ENCODE measurements around the gene ZDHHC8. TPM values are rescaled to one million over a fixed set of nuclear protein-coding genes. Genes with fewer than 3 reads are reported as not detected.

The ZDHHC8 gene
- total RNA-seq, 1 experiment from 2014 or later = 51.7 TPM

GRCh38 chr22:20127869-20128618 lies 3.6 kb upstream of the ZDHHC8 start:
- peaks cover 2% of the 10 kb centered on the region for H4K20me1 ChIP-seq (ENCODE audit: control insufficient read depth, insufficient read depth, insufficient read length)
- no peaks in the 10 kb centered on the region for H3K9me3 Mint-ChIP-seq
- no peak overlapping the region for H3K4me2 ChIP-seq (ENCODE audit: insufficient read depth, insufficient read length, low read length)
- peaks cover 3% of the 10 kb centered on the region for H3K79me1 ChIP-seq (ENCODE audit: insufficient read depth, low read depth, low read length, poor library complexity, severe bottlenecking)
- peak overlapping the region in 2 of 3 experiments; percentile 55 to 89; a peak in 4 of 7 replicates for H3K27ac Mint-ChIP-seq
- no peak overlapping the region for H2BK12ac ChIP-seq (ENCODE audit: insufficient read length, low read depth, low read length)
- H3T11ph ChIP-seq (ENCODE audit: low read length) = no peak overlapping the region
- peaks cover 22 to 50% (median 47%) of the 10 kb centered on the region in 3 experiments; a peak in 6 of 7 replicates for H3K36me3 Mint-ChIP-seq (ENCODE audit: insufficient read depth in 1 of 3, low read depth in 3 of 3)
- H3K56ac ChIP-seq (ENCODE audit: insufficient read length, low read depth, low read length) = no peak overlapping the region
- H3K23ac ChIP-seq (ENCODE audit: insufficient read length, low read depth, low read length) = no peak overlapping the region
- H3K9ac ChIP-seq (ENCODE audit: extremely low read depth, insufficient read length, low read length) = no peak overlapping the region
- no peak overlapping the region for H4K5ac ChIP-seq (ENCODE audit: insufficient read length, low read depth, low read length)
- no CpG with 5 or more reads among the region's 17 CpGs for WGBS (ENCODE audit: extremely low coverage, insufficient read length, low lambda C conversion rate)
- no peak overlapping the region for H2BK20ac ChIP-seq (ENCODE audit: low read depth, low read length, poor library complexity, severe bottlenecking)
- no peak overlapping the region for H4K8ac ChIP-seq (replicated peaks; ENCODE audit: insufficient read length, low read depth, low read length)
- H2AFZ ChIP-seq (ENCODE audit: low read length) = no peak overlapping the region
- no peak for DNase-seq
- no peak overlapping the region for H3K14ac ChIP-seq (ENCODE audit: insufficient read depth, low read length)
- TF ChIP-seq CTCF (conservative IDR thresholded peaks at IDR 0.05) = no peak
- H3K27ac ChIP-seq (ENCODE audit: insufficient read length, low read depth, low read length) = no peak overlapping the region
- no peak overlapping the region for H2BK5ac ChIP-seq (ENCODE audit: insufficient read length, low read length)
- H3K9me3 ChIP-seq (ENCODE audit: control insufficient read depth, low read depth, low read length) = no peaks in the 10 kb centered on the region
- peak overlapping the region in 1 of 2 experiments; percentile 7; a peak in 1 of 5 replicates for H3K4me3 Mint-ChIP-seq
- H2BK120ac ChIP-seq (ENCODE audit: low read depth, low read length, poor library complexity, severe bottlenecking) = no peak overlapping the region
- peaks cover 5 to 8% of the 10 kb centered on the region in 2 experiments for H3K4me1 Mint-ChIP-seq
- no peak overlapping the region for H3K4ac ChIP-seq (ENCODE audit: low read depth, low read length)
- H2BK15ac ChIP-seq (ENCODE audit: low read depth, low read length) = no peak overlapping the region
- no peak overlapping the region for H2AK5ac ChIP-seq (ENCODE audit: insufficient read length, low read length)
- H3K23me2 ChIP-seq (ENCODE audit: insufficient read length, low read depth, low read length, poor library complexity, severe bottlenecking) = peaks cover 4% of the 10 kb centered on the region
- no peaks in the 10 kb centered on the region; the same call in 1 of the 2 replicates for H3K27me3 Mint-ChIP-seq (ENCODE audit: low read depth)
- no peaks in the 10 kb centered on the region for H3K4me1 ChIP-seq (ENCODE audit: insufficient read depth, low read length)
- H3K18ac ChIP-seq (ENCODE audit: insufficient read length, low read depth, low read length) = no peak overlapping the region
- H3K79me2 ChIP-seq (ENCODE audit: insufficient read depth, low read length) = no peaks in the 10 kb centered on the region; the same call in 1 of the 2 replicates
- no peak overlapping the region for H4K91ac ChIP-seq (ENCODE audit: insufficient read length, low read depth, low read length)
- no peaks in the 10 kb centered on the region for H3K27me3 ChIP-seq (ENCODE audit: insufficient read depth, low read length)
